ENCODE measurements around the gene DAZAP2.
"Not testable (repeated sequence)": the region's sequence is repeated elsewhere in the genome, so short reads cannot be mapped to it uniquely, and the experiment has no call there.

The DAZAP2 gene

DNA sequence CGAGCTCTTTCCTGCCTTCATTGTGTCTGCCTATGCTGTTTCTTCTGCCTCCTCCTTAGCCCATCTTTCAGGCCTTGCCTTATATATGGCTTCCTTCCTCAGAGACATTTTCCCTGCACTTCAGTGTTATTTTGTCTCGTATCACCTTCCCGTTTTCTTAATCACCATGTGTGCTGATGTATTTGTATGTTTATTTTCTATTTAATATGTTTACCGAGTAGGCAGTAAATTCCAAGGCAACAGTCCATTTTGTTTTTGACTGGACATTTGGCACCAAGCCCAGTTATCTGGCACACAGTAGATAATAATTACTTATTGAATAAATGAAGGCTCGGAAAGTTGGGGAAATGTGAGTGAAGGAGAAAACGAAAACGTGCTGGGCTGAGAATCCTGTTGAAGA lies 16.2 kb upstream of the DAZAP2 start:
- H3K4me3 ChIP-seq (ENCODE audit: low read length) = no peak overlapping the region

DNA sequence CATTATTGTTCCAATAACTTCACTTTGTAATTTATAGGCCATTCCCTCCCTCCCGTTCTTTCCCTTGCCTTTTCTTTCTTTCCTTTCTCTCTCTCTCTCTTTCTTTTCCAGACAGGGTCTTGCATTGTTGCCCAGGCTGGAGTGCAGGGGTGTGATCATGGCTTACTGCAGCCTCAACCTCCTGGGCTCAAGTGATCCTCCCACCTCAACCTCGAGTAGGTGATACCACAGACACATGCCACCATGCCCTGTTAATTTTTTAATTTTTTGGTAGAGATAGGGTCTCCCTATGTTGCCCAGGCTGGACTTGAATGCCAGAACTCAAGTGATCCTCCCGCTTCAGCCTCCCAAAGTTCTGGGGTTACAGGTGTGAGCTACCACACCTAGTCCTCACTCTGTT lies 14.0 kb upstream of the DAZAP2 start:
- Histone ChIP-seq H3K27me3 (ENCODE audit: low read depth, low read length) (no peaks in the 10 kb centered on the region), H3K4me2 (ENCODE audit: low read length) (no peak overlapping the region), H3K79me2 (ENCODE audit: low read length) (no peaks in the 10 kb centered on the region), H3K36me3 (replicated peaks; ENCODE audit: low read depth, low read length) (no peaks in the 10 kb centered on the region), H3K4me1 (ENCODE audit: low read length) (peaks cover under 1% of the 10 kb centered on the region; the same call in 1 of the 2 replicates), H4K20me1 (ENCODE audit: insufficient read depth, low read length) (no peaks in the 10 kb centered on the region), H2AFZ (ENCODE audit: low read depth, low read length) (no peak overlapping the region), H3K9me3 (ENCODE audit: insufficient read depth, low read length) (no peaks in the 10 kb centered on the region), H3K9ac (ENCODE audit: low read length) (no peak overlapping the region), H3K4me3 (ENCODE audit: low read length) (no peak overlapping the region), H3K27ac (ENCODE audit: low read length) (no peak overlapping the region)
- TF ChIP-seq, protein P1, sequence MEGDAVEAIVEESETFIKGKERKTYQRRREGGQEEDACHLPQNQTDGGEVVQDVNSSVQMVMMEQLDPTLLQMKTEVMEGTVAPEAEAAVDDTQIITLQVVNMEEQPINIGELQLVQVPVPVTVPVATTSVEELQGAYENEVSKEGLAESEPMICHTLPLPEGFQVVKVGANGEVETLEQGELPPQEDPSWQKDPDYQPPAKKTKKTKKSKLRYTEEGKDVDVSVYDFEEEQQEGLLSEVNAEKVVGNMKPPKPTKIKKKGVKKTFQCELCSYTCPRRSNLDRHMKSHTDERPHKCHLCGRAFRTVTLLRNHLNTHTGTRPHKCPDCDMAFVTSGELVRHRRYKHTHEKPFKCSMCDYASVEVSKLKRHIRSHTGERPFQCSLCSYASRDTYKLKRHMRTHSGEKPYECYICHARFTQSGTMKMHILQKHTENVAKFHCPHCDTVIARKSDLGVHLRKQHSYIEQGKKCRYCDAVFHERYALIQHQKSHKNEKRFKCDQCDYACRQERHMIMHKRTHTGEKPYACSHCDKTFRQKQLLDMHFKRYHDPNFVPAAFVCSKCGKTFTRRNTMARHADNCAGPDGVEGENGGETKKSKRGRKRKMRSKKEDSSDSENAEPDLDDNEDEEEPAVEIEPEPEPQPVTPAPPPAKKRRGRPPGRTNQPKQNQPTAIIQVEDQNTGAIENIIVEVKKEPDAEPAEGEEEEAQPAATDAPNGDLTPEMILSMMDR (IDR thresholded peaks at IDR 0.05; ENCODE audit: low read depth, low read length) = no peak
- no peak for TF ChIP-seq EZH2phosphoT487 (IDR thresholded peaks at IDR 0.05; ENCODE audit: low read depth)

More for the DNA sequence above, 16.2 kb upstream of the DAZAP2 start:
- Histone ChIP-seq H3K9me3 (ENCODE audit: insufficient read depth, low read length) (no peaks in the 10 kb centered on the region), H3K27ac (ENCODE audit: low read length) (no peak overlapping the region), H2AFZ (ENCODE audit: low read depth, low read length) (no peak overlapping the region), H3K79me2 (ENCODE audit: low read length) (no peaks in the 10 kb centered on the region), H4K20me1 (ENCODE audit: insufficient read depth, low read length) (no peaks in the 10 kb centered on the region), H3K4me2 (ENCODE audit: low read length) (no peak overlapping the region), H3K27me3 (ENCODE audit: low read depth, low read length) (no peaks in the 10 kb centered on the region), H3K9ac (ENCODE audit: low read length) (no peak overlapping the region), H3K36me3 (replicated peaks; ENCODE audit: low read depth, low read length) (no peaks in the 10 kb centered on the region), H3K4me1 (ENCODE audit: low read length) (peaks cover 13% of the 10 kb centered on the region)
- TF ChIP-seq EZH2phosphoT487 (IDR thresholded peaks at IDR 0.05; ENCODE audit: low read depth) = no peak
- TF ChIP-seq, protein P1 (IDR thresholded peaks at IDR 0.05; ENCODE audit: low read depth, low read length) = no peak

DNA sequence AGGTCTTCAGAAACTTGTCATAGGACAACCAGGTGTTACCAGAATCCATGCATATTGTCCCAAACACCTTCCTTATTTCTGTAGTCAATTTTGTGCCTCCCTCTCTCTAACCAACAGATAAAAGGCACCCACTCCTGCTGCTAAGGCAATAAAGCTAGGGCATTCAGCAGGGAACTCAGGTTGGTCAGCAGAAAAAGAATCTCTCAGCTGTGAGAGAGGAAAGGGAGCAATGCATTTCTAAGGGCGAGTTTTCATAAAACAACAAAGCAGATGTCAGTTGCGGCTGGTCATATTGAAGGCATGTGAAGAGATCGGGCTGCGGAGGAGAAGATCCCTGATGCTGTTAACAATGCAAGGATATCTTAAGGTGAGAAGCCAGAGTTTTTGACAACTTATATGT lies 13.4 kb upstream of the DAZAP2 start:
- TF ChIP-seq EZH2phosphoT487 (IDR thresholded peaks at IDR 0.05; ENCODE audit: low read depth) = no peak
- TF ChIP-seq, protein P1 (IDR thresholded peaks at IDR 0.05; ENCODE audit: low read depth, low read length) = no peak
- H3K4me1 ChIP-seq (ENCODE audit: low read length) = no peaks in the 10 kb centered on the region

DNA sequence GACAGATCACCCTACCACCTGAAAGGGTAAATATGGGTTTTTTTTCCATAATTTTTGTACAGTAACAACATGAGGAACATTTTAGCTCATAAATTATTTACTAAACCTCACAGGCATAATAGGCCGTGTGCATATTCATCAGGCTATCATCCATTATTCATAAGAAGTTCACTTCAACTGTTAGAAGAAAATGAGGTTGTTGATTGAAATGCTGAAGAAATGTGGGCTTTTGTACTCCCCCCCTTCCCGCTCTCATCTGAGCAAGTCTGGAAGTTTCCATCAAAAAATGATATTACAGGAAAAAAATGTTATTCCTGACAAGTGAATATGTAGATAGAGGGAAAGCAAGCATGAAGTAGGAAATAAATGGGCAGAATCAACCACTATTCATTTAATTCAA lies 12.9 kb upstream of the DAZAP2 start:
- Histone ChIP-seq H4K20me1 (ENCODE audit: insufficient read depth, low read length) (no peaks in the 10 kb centered on the region), H2AFZ (ENCODE audit: low read depth, low read length) (no peak overlapping the region), H3K27me3 (ENCODE audit: low read depth, low read length) (no peaks in the 10 kb centered on the region), H3K4me1 (ENCODE audit: low read length) (no peaks in the 10 kb centered on the region), H3K9me3 (ENCODE audit: insufficient read depth, low read length) (no peaks in the 10 kb centered on the region), H3K4me3 (ENCODE audit: low read length) (no peak overlapping the region), H3K9ac (ENCODE audit: low read length) (no peak overlapping the region), H3K4me2 (ENCODE audit: low read length) (no peak overlapping the region), H3K79me2 (ENCODE audit: low read length) (no peaks in the 10 kb centered on the region), H3K36me3 (replicated peaks; ENCODE audit: low read depth, low read length) (no peaks in the 10 kb centered on the region), H3K27ac (ENCODE audit: low read length) (no peak overlapping the region)
- TF ChIP-seq EZH2phosphoT487 (IDR thresholded peaks at IDR 0.05; ENCODE audit: low read depth) = no peak
- TF ChIP-seq, protein P1 (IDR thresholded peaks at IDR 0.05; ENCODE audit: low read depth, low read length) = no peak

More for the DNA sequence above, 13.4 kb upstream of the DAZAP2 start:
- no peaks in the 10 kb centered on the region for H3K27me3 ChIP-seq (ENCODE audit: low read depth, low read length)
- no peak overlapping the region for H2AFZ ChIP-seq (ENCODE audit: low read depth, low read length)
- H3K4me2 ChIP-seq (ENCODE audit: low read length) = no peak overlapping the region
- no peaks in the 10 kb centered on the region for H3K9me3 ChIP-seq (ENCODE audit: insufficient read depth, low read length)
- H3K27ac ChIP-seq (ENCODE audit: low read length) = no peak overlapping the region
- no peaks in the 10 kb centered on the region for H4K20me1 ChIP-seq (ENCODE audit: insufficient read depth, low read length)
- no peaks in the 10 kb centered on the region for H3K36me3 ChIP-seq (replicated peaks; ENCODE audit: low read depth, low read length)
- H3K4me3 ChIP-seq (ENCODE audit: low read length) = no peak overlapping the region
- H3K79me2 ChIP-seq (ENCODE audit: low read length) = no peaks in the 10 kb centered on the region
- no peak overlapping the region for H3K9ac ChIP-seq (ENCODE audit: low read length)

DNA sequence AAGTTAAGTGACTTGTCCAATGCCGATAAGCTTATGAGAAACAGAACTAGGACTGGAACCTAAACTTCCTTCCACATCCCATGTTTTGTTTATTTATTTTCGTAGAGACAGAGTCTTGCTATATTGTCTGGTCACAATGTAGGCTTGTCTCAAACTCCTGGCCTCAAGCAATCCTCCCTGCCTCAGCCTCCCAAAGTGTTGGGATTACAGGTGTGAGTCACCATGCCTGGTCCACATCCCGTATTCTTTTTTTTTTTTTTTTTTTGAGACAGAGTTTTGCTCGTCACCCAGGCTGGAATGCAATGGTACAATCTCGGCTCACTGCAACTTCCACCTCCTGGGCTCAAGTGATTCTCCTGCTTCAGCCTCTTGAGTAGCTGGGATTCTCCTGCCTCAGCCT lies 11.5 kb upstream of the DAZAP2 start:
- not testable (repeated sequence) for H3K36me3 ChIP-seq (replicated peaks; ENCODE audit: low read depth, low read length); H3K9me3 ChIP-seq (ENCODE audit: insufficient read depth, low read length); H3K79me2 ChIP-seq (ENCODE audit: low read length); H3K4me2 ChIP-seq (ENCODE audit: low read length); H4K20me1 ChIP-seq (ENCODE audit: insufficient read depth, low read length); H3K4me3 ChIP-seq (ENCODE audit: low read length); H2AFZ ChIP-seq (ENCODE audit: low read depth, low read length); H3K27me3 ChIP-seq (ENCODE audit: low read depth, low read length); H3K9ac ChIP-seq (ENCODE audit: low read length); H3K27ac ChIP-seq (ENCODE audit: low read length); H3K4me1 ChIP-seq (ENCODE audit: low read length)

Measured in OCI-LY3 (cell line).